ENCODE data around the gene GLB1L2.

DNA sequence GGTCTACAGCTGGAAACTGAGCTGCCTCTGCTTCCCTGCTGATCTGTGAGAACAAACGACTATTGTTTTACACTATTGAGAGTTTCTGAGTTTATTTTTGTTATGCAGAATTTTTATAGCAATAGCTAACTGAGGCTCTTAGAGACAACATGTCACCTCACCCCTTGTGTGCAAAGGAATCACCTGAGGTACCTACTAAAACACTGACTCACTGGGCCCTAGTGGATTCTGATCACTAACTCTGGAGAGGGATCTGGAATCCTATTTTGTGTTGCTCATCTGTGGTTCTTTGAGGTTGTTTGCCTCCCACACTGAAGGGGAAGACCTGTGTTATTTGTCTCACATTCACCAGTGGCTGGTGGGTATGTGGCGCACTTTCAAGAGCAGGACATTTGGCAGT is 93.6 kb downstream of the GLB1L2 start:
- TF ChIP-seq, protein P1, sequence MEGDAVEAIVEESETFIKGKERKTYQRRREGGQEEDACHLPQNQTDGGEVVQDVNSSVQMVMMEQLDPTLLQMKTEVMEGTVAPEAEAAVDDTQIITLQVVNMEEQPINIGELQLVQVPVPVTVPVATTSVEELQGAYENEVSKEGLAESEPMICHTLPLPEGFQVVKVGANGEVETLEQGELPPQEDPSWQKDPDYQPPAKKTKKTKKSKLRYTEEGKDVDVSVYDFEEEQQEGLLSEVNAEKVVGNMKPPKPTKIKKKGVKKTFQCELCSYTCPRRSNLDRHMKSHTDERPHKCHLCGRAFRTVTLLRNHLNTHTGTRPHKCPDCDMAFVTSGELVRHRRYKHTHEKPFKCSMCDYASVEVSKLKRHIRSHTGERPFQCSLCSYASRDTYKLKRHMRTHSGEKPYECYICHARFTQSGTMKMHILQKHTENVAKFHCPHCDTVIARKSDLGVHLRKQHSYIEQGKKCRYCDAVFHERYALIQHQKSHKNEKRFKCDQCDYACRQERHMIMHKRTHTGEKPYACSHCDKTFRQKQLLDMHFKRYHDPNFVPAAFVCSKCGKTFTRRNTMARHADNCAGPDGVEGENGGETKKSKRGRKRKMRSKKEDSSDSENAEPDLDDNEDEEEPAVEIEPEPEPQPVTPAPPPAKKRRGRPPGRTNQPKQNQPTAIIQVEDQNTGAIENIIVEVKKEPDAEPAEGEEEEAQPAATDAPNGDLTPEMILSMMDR (IDR thresholded peaks at IDR 0.05; ENCODE audit: low read depth, low read length): no peak
- TF ChIP-seq POLR2A (IDR thresholded peaks at IDR 0.05; ENCODE audit: extremely low read depth, insufficient read length) (no peak), MAX (IDR thresholded peaks at IDR 0.05; ENCODE audit: low read depth, low read length) (no peak), MYC (IDR thresholded peaks at IDR 0.05; ENCODE audit: low read depth, low read length) (no peak)

Measured in NB4 (cell line).